ENCODE data around the gene PEAK1.

The PEAK1 gene

GRCh38 chr15:77084436-77084835, 335.5 kb downstream of the PEAK1 start:
- DNase-seq = no peak

GRCh38 chr15:77083381-77084160, 336.3 kb downstream of the PEAK1 start:
- peak; percentile 85 for DNase-seq

GRCh38 chr15:77081971-77082370, 337.9 kb downstream of the PEAK1 start:
- DNase-seq = no peak

- no peak for DNase-seq
These were observed 343.5 kb downstream of the PEAK1 start for GRCh38 chr15:77076323-77076915.

GRCh38 chr15:77075528-77075927, 344.4 kb downstream of the PEAK1 start:
- no peak for DNase-seq

- DNase-seq = no peak
These were observed 345.6 kb downstream of the PEAK1 start for GRCh38 chr15:77074350-77074749.

GRCh38 chr15:77071305-77072223, 348.3 kb downstream of the PEAK1 start:
- no peak for DNase-seq

GRCh38 chr15:77070495-77071304, 349.2 kb downstream of the PEAK1 start, which contains the start of gene TSPAN3:
Gene TSPAN3 (minus strand): TSS chr15:77071109. CDS start chr15:77070954, 155 bp downstream.
- DNase-seq = peak; percentile 97

- DNase-seq = no peak
These were observed 349.8 kb downstream of the PEAK1 start for GRCh38 chr15:77070180-77070494.

GRCh38 chr15:77069521-77070121, 350.3 kb downstream of the PEAK1 start:
- DNase-seq = no peak

GRCh38 chr15:77068633-77069032, 351.3 kb downstream of the PEAK1 start:
- no peak for DNase-seq

GRCh38 chr15:77067691-77068367, 352.1 kb downstream of the PEAK1 start:
- DNase-seq = no peak

- DNase-seq = no peak
These were observed 352.8 kb downstream of the PEAK1 start for GRCh38 chr15:77066971-77067690.

GRCh38 chr15:77064539-77065308, 355.2 kb downstream of the PEAK1 start:
- no peak for DNase-seq

GRCh38 chr15:77064063-77064462, 355.8 kb downstream of the PEAK1 start:
- no peak for DNase-seq

GRCh38 chr15:77063249-77063648, 356.7 kb downstream of the PEAK1 start:
- DNase-seq = no peak

- DNase-seq = no peak
These were observed 359.4 kb downstream of the PEAK1 start for GRCh38 chr15:77060546-77060945.

GRCh38 chr15:77059786-77060361, 360.0 kb downstream of the PEAK1 start:
- no peak for DNase-seq

GRCh38 chr15:77058468-77058867, 361.4 kb downstream of the PEAK1 start:
- no peak for DNase-seq

GRCh38 chr15:77057685-77058084, 362.2 kb downstream of the PEAK1 start:
- no peak for DNase-seq
